CD4-positive, alpha-beta T cell treated with Interleukin-1 beta for 1 hour (primary cell): Measurements from ENCODE around the gene CCDC142.
A peak's percentile ranks its signal among the peaks of the same experiment; 100 is the strongest.
"Not testable (repeated sequence)": the region's sequence is repeated elsewhere in the genome, so short reads cannot be mapped to it uniquely, and the experiment has no call there.

Source experiments
- DNase-seq, 2 donors: peaks; one replicate each; pipeline ENCODE4 v3.0.0-alpha.2; 2020 to 2022

Gene CCDC142

DNA sequence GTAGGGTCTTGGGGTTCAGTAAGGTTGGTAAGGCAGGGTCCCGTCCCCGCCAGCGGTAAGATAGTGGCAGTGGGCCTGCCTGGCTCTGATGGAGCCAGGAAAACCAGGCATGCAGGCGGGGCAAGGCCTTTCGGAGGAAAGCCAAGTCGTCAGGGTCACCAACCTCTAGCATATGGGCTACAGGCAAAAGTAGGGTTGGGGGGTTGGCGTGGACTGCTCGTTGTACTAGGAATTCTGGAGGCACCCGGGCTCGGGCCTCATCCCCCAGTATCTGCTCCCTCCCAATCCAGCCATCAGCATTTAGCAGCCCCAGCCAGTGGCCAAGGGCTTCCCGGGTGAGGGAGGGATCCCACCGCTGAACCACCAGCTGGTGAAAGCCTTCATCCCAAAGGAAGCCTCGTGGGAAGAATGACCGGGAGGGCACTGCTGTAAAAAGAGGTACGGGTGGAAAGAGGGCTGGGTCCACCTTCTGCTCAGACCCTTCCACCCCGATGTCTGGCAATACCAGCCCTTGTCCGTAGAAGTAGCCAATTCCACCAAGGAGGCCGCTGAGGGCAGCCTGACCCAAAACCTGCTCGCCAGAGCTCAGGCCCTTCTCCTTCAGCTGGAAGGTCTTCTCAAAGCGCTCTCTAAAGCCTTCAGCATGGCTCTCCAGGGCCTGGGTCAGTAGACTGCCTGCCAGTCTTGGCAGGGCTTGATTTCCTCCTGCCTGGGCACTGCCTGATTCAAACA is 20.6 kb downstream of the CCDC142 start:
- DNase-seq, result no peak

DNA sequence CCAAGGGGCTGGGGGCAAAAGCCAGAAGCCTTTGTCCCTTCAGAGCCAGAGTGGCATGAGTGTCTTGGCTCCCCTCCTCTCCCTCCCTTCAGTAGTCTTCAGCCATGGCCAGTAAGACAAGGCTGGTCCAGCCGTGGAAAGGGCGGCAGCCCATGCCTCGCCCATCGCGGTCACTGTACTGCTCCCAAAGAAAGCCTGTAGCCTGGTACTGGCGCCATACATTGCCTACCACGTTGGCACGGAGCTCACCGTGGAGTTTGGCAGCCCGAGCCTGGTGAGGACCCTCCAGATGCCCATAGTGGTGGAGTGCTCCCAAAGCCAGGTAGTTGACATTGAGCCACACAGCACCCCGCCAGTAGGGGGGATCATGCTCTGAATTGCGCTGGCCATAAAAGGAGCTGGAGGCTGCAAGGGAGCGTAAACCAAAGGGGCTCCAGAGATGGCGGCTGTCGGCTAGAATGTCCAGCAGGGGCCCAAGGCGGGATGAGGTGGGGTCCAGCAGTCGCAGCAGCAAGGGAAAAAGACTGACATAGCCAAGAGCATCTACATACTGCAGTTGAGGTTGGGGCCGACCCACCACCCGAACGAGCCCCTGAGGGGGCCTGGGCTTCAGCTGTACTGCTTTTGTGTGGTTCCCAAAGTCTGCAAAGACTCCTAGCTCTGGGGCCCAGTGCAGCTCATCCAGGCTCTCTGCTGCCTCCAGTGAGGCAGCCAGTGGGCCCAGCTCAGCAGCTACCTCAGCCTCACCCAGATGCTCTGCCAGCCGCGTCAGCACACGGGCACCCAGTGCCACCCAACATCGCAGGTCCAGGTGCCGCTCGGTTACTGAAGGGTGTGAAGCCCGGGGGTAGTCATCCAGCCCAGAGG is 21.4 kb downstream of the CCDC142 start:
- DNase-seq, result no peak

DNA sequence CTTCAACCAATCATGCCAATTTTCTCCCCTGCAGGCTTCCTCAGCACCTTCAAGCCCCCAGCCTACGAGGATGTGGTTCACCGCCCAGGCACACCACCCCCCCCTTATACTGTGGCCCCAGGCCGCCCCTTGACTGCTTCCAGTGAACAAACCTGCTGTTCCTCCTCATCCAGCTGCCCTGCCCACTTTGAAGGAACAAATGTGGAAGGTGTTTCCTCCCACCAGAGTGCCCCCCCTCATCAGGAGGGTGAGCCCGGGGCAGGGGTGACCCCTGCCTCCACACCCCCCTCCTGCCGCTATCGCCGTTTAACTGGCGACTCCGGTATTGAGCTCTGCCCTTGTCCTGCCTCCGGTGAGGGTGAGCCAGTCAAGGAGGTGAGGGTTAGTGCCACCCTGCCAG is 22.6 kb downstream of the CCDC142 start:
- not testable (repeated sequence) for DNase-seq

DNA sequence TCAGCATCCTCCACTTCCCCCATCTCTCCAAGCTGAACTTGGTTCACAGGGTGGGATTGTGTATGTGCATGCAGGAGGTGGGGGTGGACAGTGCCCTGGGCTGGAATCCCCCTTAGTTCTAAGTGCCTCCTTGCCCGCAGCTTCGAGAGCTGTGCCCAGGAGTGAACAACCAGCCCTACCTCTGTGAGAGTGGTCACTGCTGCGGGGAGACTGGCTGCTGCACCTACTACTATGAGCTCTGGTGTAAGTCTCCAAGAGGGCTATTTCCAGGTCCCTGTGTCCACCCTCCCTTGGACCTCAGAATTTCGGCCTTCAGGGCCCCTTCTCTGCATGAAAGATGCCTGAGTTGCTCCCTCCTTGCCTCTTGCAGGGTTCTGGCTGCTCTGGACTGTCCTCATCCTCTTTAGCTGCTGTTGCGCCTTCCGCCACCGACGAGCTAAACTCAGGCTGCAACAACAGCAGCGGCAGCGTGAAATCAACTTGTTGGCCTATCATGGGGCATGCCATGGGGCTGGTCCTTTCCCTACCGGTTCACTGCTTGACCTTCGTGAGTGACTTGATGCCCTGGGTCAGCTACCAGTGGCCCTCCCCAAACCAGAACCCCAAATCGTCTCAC is 23.2 kb downstream of the CCDC142 start:
- not testable (repeated sequence) for DNase-seq

DNA sequence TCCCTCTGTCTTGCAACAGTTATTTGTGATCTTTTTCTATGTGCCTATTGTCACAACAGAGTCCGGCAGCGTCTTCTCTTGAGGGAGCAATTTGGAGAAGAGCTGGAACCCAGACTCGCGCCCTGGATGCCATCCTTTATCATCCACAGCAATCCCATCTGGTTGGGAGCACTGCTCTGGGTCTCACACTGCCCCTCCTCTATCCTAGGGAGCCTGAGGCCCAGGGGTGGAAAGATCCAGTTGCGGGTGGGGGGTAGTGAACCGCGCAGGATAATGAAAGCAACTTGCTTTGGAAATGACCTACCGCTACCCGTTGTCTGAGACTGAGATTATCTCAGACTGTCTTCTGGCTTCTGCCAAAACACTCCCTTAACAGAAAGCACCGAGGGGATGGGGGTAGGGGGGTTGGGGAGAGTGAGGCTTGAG is 23.8 kb downstream of the CCDC142 start:
- DNase-seq, result no peak

DNA sequence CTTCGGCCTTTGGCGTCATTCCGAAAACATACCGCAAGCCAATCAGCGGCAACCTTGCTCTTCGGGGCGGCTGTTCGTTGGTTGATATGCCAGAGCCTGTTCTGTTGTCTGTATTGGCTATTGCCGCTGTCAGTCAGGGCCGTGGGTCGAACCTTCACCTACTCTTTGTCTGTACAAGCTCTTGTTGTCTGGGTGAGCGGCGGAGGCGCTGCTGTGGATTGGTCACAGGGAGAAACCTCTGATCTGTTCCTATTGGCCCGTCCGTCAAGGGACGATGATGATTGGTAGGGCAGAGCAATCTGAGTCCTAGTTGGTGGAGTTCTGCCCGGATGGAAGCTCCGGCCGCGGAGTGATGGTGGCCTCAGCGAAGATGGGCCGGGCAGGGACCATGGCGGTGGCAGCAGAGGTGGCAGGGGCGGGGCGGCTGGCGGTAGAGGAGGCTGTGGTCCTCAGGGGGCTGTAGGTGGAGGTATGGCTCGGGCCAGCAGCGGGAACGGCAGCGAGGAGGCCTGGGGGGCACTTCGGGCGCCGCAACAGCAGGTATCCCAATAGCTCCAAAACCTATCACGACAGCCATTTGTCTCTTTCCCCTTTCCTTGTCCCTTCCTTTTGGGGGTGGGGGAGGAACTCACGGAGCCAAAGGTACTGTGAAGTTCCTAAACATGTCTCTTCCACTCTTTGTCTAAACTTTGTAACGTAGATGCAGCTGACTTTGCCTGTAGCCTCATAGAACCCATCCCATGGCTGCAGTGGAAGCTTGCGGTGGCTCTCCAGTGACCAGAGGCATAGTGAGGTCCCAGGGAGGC is 24.5 kb downstream of the CCDC142 start, which contains the start of gene WBP1:
Gene WBP1 (plus strand): TSS at position 307 of the 806 bp plus-strand sequence. CDS start 165 bp downstream, at position 472.
- peak; percentile 100 for DNase-seq

DNA sequence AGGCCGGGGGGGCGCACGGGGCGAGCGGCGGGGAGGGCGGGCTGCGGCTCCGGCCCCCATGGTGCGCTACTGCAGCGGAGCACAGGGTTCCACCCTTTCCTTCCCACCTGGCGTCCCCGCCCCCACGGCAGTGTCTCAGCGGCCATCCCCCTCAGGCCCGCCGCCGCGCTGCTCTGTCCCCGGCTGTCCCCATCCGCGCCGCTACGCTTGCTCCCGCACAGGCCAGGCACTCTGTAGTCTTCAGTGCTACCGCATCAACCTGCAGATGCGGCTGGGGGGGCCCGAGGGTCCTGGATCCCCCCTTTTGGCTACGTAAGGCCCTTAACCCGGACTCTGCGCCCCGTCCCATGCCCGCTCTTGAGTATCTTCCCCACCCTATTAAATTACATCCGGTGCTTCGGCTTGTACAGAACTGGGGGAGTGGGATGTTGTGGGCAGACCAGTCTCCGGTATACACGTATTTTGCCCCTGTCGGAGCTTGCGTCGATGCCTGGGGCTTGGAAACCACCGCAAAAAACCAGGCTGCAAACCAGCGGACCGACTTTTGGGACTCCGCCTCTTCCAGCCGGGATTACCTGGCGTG is 25.2 kb downstream of the CCDC142 start:
- peak; percentile 86 to 88 for DNase-seq

DNA sequence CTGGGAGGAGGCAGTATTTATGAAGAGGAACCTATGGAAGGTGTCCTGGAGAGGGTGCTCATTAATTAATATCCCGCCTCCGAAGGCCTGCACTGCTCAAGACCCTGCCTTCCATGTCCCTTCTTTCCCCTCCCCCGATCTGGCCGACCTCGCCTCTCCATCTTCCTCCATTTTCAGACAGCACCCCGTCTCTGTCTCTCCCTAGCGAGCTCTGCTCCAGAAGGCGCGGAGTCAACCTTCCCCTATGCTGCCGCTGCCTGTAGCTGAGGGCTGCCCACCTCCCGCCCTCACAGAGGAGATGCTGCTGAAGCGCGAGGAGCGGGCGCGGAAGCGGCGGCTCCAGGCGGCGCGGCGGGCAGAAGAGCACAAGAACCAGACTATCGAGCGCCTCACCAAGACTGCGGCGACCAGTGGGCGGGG is 25.7 kb downstream of the CCDC142 start:
- DNase-seq, result no peak

DNA sequence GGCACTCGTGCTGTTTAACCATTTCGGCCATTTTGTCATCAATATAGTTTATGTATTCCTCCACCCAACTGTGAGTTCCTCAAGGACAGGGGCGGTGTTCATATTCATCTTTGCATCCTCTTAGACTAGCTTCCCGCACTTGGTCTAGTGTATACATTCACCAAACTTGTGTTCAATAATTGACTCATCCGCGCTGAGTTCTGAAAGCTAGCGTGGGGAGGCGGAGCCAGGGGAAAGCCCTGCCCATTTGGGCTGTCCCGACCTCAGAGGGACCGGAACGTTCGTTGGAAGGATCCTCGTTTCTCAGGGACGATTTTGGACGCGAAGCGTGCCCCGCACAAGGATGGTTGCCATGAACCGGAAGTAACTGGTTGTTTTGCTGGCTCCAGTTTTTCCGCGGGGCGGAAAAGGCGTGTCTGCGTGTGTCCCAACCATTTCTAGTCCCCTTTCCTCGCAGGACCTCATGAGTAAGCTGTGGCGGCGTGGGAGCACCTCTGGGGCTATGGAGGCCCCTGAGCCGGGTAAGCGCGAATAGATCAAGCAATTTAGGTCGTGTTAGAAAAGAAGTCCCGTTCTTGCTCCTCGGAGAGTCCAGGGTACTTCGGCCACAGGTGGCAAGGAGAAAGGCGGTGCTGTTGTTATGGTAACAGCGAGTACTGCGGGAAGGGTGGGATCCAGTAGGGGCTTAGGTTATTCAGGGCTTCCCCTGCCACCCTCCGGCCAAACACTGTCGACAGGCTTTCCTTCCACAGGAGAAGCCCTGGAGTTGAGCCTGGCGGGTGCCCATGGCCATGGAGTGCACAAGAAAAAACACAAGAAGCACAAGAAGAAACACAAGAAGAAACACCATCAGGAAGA is 27.9 kb downstream of the CCDC142 start, which contains the start of gene INO80B:
Gene INO80B (plus strand): TSS at position 434 of the 858 bp plus-strand sequence. CDS start 30 bp downstream, at position 464.
- peak; percentile 97 to 99 for DNase-seq

DNA sequence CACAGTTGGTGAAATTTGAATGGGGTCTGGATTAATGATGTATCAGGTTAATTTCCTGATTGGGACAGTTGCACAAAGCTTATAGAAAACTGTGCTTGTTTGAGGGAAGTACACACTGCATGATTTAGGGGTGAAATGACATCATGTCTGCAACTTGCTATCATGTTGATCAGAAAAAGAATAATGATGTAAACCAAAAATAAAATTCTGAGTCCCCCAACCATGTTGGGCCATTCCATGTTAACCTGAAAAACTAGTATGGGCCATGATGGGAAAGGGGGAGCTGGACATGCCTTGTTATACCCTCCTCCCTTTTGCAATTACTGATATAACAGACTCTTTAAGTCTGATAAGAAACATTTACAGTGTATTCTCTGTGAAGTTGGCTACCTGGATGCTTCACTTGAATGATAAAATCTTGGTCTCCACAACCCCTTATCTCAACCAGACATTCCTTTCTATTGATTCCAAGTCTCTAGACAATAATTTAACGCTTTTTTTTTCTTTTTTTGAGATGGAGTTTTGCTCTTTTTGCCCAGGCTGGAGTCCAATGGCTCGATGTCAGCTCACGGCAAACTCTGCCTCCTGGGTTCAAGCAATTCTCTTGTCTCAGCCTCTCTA is 32.1 kb downstream of the CCDC142 start:
- no peak for DNase-seq

DNA sequence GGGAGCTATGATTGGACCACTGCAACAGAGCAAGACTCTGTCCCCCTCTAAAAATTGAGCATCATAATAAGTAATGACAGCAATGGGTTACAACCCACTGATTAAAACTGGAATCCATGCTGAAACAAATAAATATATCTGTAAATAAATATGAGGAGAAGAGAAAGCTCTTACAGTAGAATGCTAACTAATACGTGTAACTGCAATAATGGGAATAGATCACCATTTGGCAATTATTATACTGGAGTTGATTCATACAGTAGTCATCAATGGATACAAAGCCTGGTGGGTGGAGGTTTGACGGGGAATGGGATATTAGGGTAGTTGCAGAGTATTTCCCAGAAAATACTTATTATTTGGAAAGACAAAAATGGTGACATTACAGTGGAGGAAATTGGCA is 34.0 kb downstream of the CCDC142 start:
- DNase-seq, result no peak

DNA sequence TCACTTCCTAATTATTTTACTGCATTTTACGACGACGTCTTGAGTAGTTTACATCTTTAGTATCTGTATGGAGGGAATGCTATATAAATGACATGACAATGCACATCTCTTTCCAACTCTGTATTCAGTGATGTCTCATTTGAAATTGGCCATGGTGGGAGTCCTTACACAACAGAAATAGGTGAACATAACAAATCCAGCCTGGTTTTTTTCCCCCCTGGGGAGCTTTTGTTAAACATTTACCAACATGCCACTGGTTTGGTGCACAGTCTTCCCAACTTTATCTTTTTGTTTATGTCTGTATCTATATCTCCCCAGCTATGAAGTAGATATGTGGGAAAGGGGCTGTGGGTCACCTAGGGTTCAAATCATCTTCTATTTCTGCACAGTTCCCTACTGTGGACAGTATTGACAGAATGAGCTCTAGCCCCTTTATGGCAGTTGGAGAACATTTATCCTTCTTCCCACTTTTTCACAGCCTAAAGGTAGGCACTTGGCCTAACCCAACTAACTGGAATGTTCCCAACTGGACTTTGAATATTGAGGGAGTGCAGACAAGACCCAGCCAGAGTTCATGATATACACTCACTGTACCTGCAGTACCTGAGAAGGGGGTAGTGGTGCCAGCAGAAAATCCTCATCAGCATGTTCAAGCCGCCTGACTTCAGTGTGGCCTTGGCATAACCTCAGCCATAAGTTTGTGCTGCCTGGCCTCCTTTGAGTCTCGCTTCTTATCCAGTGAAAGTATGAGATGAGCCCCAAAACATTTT is 35.4 kb downstream of the CCDC142 start:
- DNase-seq, result no peak

DNA sequence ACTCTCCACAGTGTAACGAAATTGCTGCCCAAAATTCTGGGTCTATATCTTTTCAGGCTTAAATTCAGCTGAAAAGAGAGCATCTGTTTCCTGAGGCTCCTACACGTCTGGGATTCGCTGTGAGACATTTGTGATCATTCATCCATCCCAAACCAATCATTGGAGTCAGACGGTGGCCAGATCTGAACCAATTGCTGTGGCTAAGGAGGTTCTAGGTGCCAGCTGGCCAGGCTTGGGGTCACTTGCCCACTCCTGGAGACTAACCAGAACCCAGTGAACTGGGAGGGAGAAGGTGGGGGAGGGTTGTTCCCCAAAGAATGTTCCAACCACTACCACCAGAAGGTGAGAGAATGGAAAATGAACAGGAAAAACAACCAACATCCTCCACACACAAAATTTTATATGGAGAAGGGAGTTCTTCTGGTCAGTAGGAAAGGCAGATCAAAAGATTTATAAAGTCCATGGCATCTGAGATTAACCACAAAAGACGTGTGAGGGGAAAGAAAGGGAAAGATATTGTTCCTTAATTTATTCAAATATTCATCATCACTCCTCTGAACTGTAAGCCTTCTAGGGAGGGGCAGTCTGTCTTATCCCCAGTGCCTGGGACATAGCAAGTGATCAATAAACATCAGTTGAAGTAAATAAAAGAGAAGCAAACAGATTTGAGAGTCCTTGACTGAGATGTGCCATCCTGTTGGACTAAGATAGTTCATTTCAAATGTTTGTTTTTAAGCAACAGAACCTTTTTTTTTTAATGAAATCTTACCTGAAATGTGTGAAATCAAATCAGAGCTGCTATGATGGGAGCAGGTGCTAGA is 38.1 kb downstream of the CCDC142 start:
- no peak for DNase-seq

DNA sequence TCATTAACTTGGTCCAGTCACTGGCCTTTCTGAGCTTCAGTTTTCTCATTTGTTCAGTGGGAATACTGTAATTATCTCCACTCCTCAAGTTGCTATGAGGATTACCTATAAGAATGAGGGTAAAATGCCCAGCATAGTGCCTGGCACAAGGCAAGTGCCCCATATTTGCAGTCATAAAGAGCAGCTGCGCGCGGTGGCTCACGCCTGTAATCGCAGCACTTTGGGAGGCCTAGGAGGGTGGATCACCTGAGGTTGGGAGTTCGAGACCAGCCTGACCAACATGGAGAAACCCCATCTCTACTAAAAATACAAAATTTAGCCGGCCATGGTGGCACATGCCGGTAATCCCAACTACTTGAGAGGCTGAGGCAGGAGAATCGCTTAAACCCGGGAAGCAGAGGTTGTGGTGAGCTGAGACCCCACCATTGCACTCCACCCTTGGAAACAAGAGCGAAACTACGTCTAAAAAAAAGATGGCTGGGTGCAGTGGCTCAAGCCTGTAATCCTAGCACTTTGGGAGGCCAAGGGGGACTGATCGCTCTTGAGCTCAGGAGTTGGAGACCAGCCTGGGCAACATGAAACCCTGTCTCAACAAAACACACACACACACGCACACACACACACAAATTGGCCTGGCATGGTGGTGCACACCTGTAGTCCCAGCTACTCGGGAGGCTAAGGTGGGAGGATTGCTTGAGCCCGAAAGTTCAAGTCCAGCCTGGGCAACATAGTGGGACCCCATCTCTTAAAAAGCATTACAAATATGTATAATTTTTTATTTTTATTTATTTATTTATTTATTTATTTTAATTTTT is 40.1 kb downstream of the CCDC142 start:
- DNase-seq, result not testable (repeated sequence)

DNA sequence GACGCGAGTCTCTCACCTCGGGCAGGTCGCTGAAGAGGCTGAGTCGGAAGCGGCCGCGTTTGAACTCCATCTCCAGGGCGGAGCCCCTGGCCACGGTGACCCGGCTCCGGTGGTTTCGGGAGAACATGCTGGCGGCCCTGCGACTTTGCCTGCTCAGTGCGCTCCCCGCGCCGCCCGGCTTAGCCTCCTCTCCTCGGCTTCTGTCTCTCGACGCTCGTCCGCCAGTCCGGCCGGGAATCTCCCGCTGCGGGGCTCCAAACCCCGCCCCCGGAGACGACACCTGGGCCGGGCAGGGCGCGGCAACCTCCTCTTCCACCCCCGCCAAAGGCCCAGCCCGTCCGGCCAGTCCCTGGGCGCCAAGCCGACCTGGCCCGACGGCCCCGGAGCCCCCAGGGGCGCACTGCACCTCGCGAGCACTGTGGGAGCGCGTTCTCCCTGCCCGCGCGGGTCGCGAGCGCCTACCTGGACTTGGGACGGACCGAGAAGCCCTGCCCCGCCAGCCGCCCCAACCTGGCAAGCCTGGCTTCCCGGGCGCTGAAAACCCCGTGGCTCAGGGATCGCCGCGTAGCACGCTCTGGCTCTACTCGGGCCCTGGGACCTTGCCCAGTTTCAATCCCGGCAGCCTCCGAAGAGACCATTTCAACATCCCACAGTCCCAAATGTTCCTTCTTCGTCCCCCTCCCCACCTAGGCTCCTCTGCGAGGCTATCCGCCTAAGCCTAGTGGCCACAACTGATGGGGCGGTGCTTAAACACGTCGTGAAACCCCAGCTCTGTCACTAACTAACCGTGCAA is 40.9 kb downstream of the CCDC142 start, which contains the start of gene RTKN:
Gene RTKN (minus strand): TSS at position 248 of the 793 bp plus-strand sequence. CDS start 121 bp downstream, at position 127.
- DNase-seq, result peak; percentile 40 to 51

DNA sequence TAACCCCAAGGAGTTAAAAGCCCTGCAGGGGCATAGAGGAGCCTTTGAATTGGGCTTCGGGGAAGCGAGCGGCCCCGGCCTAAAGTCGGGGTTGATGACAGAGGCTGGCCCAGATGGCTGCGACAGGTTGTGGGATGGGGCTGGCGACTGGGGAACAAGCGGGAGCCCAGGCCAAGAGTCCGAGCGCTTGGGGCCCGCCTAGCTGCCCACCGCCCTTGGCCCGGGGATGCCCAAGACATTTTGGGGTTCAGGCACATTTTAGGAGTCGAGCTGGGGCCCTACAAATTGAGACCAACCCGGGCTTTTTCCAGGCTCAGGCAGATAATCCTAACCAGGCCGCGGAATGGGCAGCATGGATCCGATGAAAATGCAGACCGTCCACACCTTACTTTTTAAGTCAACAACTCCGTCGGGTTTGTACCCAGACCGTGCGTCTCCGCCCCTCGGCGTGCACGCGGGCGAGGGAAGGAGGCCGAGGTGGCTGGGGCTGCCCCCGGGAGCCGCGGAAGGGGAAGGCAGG is 41.6 kb downstream of the CCDC142 start:
- no peak for DNase-seq
